HepG2 (cell line): ENCODE measurements around the gene KAZN.

Source experiments
- KDM3A ChIP-seq: IDR thresholded peaks from 2 replicates; pipeline ENCODE4 v1.6.1; 2018; ENCODE audit warnings: low read depth, missing compliant biosample characterization
- TP53 ChIP-seq: sonication (generic); formaldehyde crosslinking; conservative IDR thresholded peaks from 2 replicates; pipeline ENCODE4 v1.4.0; 2020; ENCODE audit warnings: missing genetic modification reagents
- ZBTB20 ChIP-seq: sonication (generic); formaldehyde crosslinking; IDR thresholded peaks from 2 replicates; pipeline ENCODE4 v1.8.1; 2023; ENCODE audit warnings: missing genetic modification reagents, low read depth, mild to moderate bottlenecking, borderline replicate concordance
- ZNF619 ChIP-seq: sonication (generic); formaldehyde crosslinking; IDR thresholded peaks from 2 replicates; pipeline ENCODE4 v1.4.0; 2020; ENCODE audit warnings: mild to moderate bottlenecking, missing genetic modification reagents
- TF ChIP-seq, protein P1 (sequence below): sonication (generic); formaldehyde crosslinking; IDR thresholded peaks from 2 replicates; pipeline ENCODE4 v1.8.0; 2022; ENCODE audit warnings: mild to moderate bottlenecking, missing genetic modification reagents
- TF ChIP-seq, protein P2 (sequence below): sonication (generic); formaldehyde crosslinking; IDR thresholded peaks from 2 replicates; pipeline ENCODE4 v1.4.0; 2020; ENCODE audit warnings: mild to moderate bottlenecking, missing genetic modification reagents
- TF ChIP-seq, protein P3 (sequence below): sonication (generic); formaldehyde crosslinking; IDR thresholded peaks from 2 replicates; pipeline ENCODE4 v1.8.1; 2023; ENCODE audit warnings: missing genetic modification reagents, inconsistent platforms, borderline replicate concordance
- TF ChIP-seq, protein P4 (sequence below): sonication (generic); formaldehyde crosslinking; IDR thresholded peaks from 2 replicates; pipeline ENCODE4 v1.5.0; 2020; ENCODE audit warnings: mild to moderate bottlenecking, missing genetic modification reagents, moderate library complexity
- TF ChIP-seq, protein P5 (sequence below): sonication (generic); formaldehyde crosslinking; conservative IDR thresholded peaks from 2 replicates; pipeline ENCODE4 v1.4.0; 2020; ENCODE audit warnings: missing genetic modification reagents

DNA sequence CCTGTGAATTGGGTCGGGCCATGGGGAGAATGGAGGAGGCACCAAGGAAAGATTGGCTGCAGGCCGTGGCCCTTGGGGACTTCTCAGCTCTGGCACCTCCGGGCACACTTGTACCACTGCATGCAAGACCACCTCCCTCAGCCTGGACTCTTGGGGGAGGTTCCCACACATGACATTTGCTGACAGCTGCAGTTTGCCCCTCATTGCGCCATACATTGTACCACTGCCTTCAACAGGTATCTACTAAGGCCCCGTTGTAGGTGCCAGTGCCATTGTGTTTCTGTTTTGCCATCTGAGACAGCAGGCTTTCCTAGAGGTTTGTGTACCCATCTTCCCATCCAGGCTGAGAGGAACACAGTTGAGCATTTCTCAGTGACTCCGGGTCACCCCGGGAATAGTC lies 395.7 kb downstream of the KAZN start:
- TF ChIP-seq, protein P1, sequence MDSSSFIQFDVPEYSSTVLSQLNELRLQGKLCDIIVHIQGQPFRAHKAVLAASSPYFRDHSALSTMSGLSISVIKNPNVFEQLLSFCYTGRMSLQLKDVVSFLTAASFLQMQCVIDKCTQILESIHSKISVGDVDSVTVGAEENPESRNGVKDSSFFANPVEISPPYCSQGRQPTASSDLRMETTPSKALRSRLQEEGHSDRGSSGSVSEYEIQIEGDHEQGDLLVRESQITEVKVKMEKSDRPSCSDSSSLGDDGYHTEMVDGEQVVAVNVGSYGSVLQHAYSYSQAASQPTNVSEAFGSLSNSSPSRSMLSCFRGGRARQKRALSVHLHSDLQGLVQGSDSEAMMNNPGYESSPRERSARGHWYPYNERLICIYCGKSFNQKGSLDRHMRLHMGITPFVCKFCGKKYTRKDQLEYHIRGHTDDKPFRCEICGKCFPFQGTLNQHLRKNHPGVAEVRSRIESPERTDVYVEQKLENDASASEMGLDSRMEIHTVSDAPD: no peak
- TF ChIP-seq, protein P2, sequence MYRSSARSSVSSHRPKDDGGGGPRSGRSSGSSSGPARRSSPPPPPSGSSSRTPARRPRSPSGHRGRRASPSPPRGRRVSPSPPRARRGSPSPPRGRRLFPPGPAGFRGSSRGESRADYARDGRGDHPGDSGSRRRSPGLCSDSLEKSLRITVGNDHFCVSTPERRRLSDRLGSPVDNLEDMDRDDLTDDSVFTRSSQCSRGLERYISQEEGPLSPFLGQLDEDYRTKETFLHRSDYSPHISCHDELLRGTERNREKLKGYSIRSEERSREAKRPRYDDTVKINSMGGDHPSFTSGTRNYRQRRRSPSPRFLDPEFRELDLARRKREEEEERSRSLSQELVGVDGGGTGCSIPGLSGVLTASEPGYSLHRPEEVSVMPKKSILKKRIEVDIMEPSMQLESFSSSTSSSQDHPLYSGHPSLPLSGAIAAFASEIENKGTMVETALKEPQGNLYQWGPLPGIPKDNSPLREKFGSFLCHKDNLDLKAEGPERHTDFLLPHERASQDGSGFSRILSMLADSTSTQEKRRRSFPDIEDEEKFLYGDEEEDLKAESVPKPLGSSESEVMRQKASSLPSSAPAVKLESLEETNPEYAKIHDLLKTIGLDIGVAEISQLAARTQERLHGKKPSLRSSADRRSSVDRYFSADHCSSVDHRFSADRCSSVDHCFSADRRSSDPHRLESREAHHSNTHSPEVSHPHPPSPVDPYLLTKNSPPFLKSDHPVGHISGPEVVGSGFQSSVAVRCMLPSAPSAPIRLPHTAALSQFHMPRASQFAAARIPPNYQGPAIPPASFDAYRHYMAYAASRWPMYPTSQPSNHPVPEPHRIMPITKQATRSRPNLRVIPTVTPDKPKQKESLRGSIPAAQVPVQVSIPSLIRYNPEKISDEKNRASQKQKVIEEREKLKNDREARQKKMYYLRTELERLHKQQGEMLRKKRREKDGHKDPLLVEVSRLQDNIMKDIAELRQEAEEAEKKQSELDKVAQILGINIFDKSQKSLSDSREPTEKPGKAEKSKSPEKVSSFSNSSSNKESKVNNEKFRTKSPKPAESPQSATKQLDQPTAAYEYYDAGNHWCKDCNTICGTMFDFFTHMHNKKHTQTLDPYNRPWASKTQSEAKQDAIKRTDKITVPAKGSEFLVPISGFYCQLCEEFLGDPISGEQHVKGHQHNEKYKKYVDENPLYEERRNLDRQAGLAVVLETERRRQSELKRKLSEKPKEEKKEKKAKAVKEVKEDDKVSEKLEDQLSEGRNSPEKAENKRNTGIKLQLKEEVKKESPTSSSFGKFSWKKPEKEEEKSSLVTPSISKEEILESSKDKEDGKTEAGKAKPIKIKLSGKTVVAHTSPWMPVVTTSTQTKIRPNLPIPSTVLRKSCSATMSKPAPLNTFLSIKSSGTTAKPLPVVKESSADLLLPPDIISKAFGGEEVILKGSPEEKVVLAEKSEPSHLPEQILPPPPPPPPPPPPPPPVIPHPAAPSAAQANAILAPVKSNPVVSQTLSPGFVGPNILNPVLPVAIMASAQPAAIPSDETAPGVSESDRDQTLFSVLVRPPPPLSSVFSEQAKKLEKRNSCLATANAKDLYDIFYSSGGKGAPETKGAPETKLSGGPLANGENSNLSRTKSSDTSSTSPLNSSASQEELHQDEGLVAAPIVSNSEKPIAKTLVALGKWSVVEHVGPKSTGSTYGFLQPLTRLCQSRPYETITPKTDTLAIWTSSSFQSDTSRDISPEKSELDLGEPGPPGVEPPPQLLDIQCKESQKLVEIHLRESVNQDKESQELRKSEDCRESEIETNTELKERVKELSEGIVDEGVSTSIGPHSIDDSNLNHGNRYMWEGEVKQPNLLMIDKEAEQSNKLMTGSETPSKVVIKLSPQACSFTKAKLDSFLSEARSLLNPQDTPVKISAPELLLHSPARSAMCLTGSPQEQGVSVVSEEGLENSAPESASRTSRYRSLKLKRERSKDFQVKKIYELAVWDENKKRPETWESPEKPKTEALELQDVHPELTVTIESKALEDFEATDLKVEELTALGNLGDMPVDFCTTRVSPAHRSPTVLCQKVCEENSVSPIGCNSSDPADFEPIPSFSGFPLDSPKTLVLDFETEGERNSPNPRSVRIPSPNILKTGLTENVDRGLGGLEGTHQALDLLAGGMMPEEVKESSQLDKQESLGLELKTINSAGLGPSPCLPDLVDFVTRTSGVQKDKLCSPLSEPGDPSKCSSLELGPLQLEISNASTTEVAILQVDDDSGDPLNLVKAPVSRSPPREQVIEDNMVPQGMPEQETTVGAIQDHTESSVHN (CRISPR knock-in tag): no peak
- TF ChIP-seq, protein P3, sequence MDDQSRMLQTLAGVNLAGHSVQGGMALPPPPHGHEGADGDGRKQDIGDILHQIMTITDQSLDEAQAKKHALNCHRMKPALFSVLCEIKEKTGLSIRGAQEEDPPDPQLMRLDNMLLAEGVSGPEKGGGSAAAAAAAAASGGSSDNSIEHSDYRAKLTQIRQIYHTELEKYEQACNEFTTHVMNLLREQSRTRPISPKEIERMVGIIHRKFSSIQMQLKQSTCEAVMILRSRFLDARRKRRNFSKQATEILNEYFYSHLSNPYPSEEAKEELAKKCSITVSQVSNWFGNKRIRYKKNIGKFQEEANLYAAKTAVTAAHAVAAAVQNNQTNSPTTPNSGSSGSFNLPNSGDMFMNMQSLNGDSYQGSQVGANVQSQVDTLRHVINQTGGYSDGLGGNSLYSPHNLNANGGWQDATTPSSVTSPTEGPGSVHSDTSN (CRISPR knock-in tag): no peak
- no peak for TF ChIP-seq TP53 (CRISPR knock-in tag)
- no peak for TF ChIP-seq ZNF619 (CRISPR knock-in tag)
- no peak for TF ChIP-seq KDM3A (CRISPR knock-in tag)
- TF ChIP-seq, protein P4, sequence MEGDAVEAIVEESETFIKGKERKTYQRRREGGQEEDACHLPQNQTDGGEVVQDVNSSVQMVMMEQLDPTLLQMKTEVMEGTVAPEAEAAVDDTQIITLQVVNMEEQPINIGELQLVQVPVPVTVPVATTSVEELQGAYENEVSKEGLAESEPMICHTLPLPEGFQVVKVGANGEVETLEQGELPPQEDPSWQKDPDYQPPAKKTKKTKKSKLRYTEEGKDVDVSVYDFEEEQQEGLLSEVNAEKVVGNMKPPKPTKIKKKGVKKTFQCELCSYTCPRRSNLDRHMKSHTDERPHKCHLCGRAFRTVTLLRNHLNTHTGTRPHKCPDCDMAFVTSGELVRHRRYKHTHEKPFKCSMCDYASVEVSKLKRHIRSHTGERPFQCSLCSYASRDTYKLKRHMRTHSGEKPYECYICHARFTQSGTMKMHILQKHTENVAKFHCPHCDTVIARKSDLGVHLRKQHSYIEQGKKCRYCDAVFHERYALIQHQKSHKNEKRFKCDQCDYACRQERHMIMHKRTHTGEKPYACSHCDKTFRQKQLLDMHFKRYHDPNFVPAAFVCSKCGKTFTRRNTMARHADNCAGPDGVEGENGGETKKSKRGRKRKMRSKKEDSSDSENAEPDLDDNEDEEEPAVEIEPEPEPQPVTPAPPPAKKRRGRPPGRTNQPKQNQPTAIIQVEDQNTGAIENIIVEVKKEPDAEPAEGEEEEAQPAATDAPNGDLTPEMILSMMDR (CRISPR knock-in tag): no peak
- TF ChIP-seq, protein P5, sequence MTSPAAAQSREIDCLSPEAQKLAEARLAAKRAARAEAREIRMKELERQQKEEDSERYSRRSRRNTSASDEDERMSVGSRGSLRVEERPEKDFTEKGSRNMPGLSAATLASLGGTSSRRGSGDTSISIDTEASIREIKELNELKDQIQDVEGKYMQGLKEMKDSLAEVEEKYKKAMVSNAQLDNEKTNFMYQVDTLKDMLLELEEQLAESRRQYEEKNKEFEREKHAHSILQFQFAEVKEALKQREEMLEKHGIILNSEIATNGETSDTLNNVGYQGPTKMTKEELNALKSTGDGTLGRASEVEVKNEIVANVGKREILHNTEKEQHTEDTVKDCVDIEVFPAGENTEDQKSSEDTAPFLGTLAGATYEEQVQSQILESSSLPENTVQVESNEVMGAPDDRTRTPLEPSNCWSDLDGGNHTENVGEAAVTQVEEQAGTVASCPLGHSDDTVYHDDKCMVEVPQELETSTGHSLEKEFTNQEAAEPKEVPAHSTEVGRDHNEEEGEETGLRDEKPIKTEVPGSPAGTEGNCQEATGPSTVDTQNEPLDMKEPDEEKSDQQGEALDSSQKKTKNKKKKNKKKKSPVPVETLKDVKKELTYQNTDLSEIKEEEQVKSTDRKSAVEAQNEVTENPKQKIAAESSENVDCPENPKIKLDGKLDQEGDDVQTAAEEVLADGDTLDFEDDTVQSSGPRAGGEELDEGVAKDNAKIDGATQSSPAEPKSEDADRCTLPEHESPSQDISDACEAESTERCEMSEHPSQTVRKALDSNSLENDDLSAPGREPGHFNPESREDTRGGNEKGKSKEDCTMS (CRISPR knock-in tag): no peak
- TF ChIP-seq ZBTB20: no peak
